DLD1 (cell line): ENCODE results near the gene RDX.

Experiments
- in situ Hi-C: cut with HindIII; loops from 2 replicates; pipeline ENCODE4 v1.10.0; 2017; ENCODE audit warnings: low sequenced_read_pairs

RDX gene

DNA sequence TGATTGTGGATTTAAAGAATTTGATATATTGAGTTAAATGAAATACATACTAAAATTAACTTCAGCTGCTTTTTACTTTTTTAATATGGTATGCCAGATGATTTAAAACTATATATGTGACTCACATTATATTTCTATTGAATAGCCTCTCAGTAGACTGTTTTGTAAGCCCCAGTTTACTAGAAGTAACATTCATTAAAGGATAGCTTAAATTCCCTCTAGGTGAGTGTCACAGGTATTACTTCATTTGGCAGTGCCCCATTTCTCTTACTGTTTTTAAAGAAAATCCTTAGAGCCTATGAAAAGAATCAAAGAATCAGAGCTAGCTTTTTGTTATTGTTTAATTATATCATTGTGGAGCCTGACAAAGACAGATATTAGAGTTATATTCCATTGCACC is 154.6 kb downstream of the RDX start:
- in situ Hi-C loops: no loop called here

DNA sequence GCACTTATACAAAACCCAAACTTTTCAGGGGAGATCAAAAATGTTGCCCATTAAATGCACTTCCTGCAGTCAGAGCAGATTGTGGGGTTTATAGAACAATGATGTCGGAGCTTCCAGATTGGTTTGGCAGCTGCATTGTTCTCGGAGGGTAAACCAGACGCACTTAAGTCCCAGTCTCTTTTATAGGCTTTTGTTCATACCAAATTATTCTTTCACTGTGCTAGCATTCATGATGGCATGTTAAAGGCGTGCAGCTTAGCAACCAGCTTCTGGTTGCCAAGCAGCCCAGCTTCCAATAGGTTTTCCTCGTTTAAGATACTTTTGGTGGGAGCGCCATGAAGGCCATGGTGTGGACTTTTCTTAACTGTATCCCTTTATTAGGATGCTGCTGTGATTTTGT is 162.3 kb downstream of the RDX start:
- in situ Hi-C loops: no loop called here

DNA sequence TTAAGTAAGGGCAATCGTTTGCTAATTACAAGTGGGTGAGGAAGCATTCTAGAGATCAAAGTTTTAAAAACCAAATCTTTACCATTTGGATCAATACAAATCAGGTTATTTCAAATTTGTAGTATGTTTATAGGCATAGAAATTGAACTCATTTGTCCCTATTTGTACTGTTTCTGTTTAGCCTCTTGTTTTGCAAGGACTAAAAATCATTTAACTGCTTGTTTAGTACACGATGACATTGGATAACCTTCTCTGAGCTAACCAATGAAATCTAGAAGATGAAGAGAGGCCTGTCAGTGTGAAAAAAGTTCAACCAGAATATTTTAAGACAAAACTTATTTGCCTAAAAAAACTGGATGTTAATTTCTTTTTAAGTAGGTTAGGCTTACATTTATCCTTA is 163.3 kb downstream of the RDX start:
- in situ Hi-C loops: no loop called here

- in situ Hi-C loops: no loop called here
Measured at GRCh38 chr11:110131386-110132123, 164.9 kb downstream of the RDX start.

GRCh38 chr11:110130642-110131238 is 165.7 kb downstream of the RDX start:
- in situ Hi-C loops: no loop called here

- in situ Hi-C loops: no loop called here
Measured at GRCh38 chr11:110128161-110128560, 168.3 kb downstream of the RDX start.

DNA sequence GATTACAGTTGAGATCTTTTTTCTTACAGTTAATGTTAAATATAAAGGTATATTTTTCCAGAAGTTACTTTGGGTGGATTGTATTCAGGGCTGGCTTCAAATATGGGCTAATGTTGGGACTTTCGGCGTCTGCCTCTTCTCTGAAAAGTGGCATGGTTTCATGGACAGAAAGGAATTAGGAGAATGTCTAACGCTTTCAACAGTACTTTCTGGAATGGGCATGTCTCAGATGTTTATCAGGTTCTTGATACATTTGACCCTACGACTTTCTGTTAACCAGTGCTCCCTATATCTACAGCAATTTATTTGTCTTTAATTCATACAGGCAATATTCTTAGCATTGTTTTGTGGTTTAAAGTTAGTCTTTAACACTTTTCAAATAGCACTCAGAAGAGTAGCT is 169.5 kb downstream of the RDX start:
- in situ Hi-C loops: no loop called here

DNA sequence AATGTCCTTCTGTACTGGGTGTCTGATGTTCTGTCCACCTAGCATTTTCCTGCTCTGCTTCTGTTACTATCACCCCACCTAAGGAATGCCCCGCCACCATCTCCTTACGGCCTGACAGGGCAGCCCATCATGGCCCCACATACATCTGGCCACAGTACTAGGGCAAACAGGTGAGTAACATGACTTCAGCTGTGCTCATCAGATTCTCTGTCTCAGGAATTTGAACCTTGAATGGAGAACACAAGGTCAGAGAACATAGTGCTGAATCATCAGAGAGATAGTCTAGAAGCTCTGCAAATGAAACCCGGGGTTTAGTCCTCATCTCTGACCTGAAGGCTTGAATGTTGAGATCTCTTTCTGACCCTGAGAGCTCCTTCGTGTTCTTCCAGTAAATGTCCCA is 170.8 kb downstream of the RDX start:
- in situ Hi-C loops: no loop called here
